ENCODE data around the gene SPATA3. TPM values are rescaled to one million over a fixed set of nuclear protein-coding genes. Genes with fewer than 3 reads are reported as not detected.
"Not testable (repeated sequence)": the region's sequence is repeated elsewhere in the genome, so short reads cannot be mapped to it uniquely, and the experiment has no call there.

The SPATA3 gene
- total RNA-seq, 2 experiments from 2014 or later: 1.1 to 1.3 TPM

DNA sequence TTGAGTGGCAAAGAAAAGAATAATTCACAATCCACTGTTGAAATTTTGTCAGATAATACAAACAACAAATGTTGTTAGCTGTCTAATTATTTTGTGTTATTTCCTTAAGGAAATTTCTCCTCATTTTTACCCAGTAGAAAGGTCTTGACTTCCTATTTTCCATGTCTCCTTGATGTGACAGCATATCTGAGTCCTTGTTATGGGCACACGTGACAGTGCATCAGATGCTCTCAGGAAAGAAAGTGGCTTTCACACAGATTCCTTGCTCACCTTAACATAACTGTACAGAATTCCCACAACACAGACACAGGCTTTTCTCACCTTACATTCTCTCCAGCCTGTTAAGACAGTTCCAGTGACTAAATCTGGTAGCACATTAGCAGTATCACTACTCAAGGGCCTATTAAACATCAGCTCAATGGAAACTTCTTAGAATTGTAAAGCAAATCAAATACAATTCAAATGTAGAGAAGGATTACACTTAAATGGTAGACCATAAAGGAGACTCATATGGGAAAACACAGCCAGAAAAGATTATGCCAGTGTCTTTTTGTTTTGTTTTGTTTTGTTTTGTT lies 40.7 kb upstream of the SPATA3 start:
- peak overlapping the region; percentile 21 for H3K27ac Mint-ChIP-seq
- CTCF ChIA-PET: interaction anchor here (1.2 to 1.6 kb wide), 3 partner anchors 32 to 131 kb away, joined by 3 to 9 read pairs (median 3); no protein-coding TSS in a partner anchor
- H3K27me3 Mint-ChIP-seq: peaks cover 34% of the 10 kb centered on the region
- DNase-seq (no peak), ATAC-seq (peak; percentile 28)
- no peaks in the 10 kb centered on the region for H3K9me3 Mint-ChIP-seq (ENCODE audit: low read depth)
- H3K4me3 Mint-ChIP-seq: no peak overlapping the region
- peaks cover 58% of the 10 kb centered on the region for H3K4me1 Mint-ChIP-seq
- H3K36me3 Mint-ChIP-seq (ENCODE audit: low read depth): peaks cover 5% of the 10 kb centered on the region
- POLR2A ChIA-PET: interaction anchor here (1.5 kb wide), 1 partner anchor 29 kb away, joined by 3 read pairs; no protein-coding TSS in a partner anchor
- intact Hi-C loops (cut with DNase I, micrococcal nuclease): loop anchor here (2.0 to 10.0 kb wide), 3 partner anchors 30 to 510 kb away; no protein-coding TSS in a partner anchor

DNA sequence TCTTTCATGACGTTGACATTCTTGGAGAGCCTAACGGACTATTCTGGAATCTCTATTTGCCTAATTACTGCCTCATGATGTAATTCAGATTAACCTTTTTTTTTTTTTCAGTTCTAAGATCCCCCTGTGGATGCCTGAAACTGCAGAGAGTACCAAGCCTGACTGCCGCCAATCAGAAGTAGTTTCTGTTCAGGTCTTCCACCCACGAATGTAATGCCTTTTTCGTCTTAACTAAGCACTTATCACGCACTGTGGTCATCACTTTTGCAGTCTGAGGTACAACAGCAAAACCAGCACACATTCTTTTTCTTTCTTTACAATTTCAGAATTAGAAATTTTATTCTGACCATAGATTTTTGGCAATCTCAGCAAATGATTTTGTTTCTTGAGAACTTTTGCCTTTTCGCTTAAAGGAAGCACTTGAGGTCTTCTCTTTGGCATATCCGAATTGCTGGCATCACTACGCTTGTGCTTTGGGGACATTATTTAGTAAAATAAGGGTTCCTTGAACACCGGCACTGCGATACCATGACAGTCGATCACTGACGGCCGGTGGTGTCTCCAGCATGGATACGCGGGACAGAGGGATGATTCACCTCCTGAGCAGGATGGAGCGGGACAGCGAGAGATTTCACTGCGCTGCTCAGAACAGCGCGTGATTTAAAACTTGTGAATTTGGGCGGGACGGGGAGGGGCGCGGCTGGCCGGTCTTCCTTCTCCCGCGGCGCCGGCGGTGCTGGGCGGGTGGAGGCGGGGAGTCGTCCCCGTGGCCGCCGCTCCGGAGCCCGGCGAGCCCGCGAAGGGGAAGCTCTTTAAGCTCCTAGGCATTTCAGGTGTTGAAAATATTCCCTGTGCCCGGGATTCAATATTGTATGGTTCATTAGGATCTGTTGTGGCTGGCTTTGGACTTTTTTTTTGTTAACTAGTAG lies 38.8 kb upstream of the SPATA3 start:
- POLR2A ChIA-PET: interaction anchor here (0.7 kb wide), 1 partner anchor 54 kb away, joined by 3 read pairs; no protein-coding TSS in a partner anchor
- Mint-ChIP-seq H3K36me3 (ENCODE audit: low read depth) (peaks cover 5% of the 10 kb centered on the region), H3K4me1 (peaks cover 49% of the 10 kb centered on the region), H3K27me3 (peaks cover 47% of the 10 kb centered on the region), H3K9me3 (ENCODE audit: low read depth) (no peaks in the 10 kb centered on the region), H3K27ac (peak overlapping the region; percentile 95), H3K4me3 (peak overlapping the region; percentile 79)
- CTCF ChIA-PET: interaction anchor here (0.6 to 1.3 kb wide), 5 partner anchors 15 to 252 kb away, joined by 3 to 5 read pairs (median 3); no protein-coding TSS in a partner anchor
- intact Hi-C loops (cut with DNase I, micrococcal nuclease): loop anchor here (1.0 to 10.0 kb wide), 7 partner anchors 13 to 512 kb away; partner anchors contain the start of gene GPR55 (in 1 of the 2)
- ATAC-seq (peak; percentile 81), DNase-seq (peak; percentile 64)

DNA sequence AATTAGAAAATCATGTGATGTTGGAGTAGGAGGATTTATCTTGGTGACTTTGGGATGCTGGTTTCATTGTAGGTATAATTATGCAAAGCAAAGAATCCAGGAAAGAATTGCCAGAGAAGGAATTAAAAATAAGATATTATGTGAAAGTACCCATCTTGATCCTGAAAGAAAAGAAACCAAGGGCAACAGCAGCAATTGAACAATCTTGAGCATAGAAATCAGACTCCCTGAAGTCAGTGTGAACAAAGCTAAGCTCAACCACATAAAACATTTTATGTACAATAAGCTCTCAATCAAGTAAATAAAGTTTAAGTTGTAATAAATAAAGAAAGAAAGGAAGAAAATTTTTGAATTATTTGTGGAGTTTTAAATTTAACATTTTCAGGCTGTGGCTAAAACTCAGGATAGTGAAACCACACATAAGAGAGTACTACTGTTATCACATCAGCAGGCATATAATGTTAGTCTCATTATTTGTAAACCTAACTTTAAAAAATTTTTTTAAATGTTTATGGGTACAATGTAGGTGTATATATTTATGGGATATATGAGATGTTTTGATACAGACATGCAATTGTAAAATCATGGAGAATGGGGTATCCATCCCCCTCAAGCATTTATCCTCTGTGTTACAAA lies 38.0 kb upstream of the SPATA3 start:
- POLR2A ChIA-PET: interaction anchor here (0.7 kb wide), 1 partner anchor 55 kb away, joined by 3 read pairs; no protein-coding TSS in a partner anchor
- ATAC-seq (no peak), DNase-seq (no peak)
- Mint-ChIP-seq H3K9me3 (ENCODE audit: low read depth) (no peaks in the 10 kb centered on the region), H3K4me1 (peaks cover 46% of the 10 kb centered on the region), H3K4me3 (peak overlapping the region; percentile 79), H3K27me3 (peaks cover 50% of the 10 kb centered on the region), H3K36me3 (ENCODE audit: low read depth) (peaks cover 4% of the 10 kb centered on the region), H3K27ac (peak overlapping the region; percentile 87)
- CTCF ChIA-PET: interaction anchor here (0.6 to 1.3 kb wide), 7 partner anchors 12 to 253 kb away, joined by 3 to 5 read pairs (median 3); no protein-coding TSS in a partner anchor
- intact Hi-C loops (cut with DNase I, micrococcal nuclease): loop anchor here (1.0 to 10.0 kb wide), 6 partner anchors 14 to 513 kb away; partner anchors contain the start of gene GPR55 (in 1 of the 2)

DNA sequence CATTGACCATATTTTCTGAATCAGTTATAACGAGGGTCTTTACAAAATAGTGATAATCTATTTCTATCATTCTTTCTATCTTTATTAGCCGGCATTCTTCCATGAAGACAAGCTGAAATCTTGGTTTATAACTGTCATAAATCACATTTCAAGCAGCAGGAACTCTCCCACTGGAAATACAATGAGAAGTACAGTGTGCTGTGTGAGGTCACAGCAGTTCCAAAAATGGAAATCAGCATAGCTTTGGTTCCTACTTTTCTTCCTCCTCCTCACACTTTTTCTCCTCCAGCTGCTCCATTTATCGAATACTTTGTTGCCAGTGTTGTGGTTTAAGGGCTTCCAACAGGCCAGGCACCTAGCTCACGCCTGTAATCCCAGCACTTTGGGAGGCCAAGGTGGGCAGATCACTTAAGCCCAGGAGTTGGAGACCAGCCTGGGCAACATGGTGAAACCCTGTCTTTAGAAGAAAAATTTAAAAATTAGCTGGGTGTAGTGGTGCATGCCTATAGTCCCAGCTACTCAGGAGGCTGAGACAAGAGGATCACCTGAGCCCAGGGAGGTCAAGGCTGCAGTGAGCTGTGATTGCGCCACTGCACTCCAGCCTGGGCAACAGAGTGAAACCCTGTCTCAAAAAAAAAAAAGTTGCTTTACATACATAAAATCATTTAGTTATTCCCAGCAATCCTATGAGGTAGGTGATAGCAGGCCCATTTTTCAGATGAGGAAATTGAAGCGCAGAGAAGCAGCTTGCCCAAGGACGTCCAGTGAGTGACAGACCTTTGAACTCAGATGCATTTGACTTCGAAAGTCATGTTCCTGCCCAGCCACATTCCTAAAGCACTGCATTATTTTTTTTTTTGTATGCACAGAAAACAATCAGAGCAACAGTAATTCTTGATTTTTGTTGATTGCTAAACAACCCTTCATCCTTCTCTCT lies 36.8 kb upstream of the SPATA3 start:
- H3K27me3 Mint-ChIP-seq: peaks cover 50% of the 10 kb centered on the region
- intact Hi-C loops (cut with DNase I, micrococcal nuclease): loop anchor here (5.0 to 10.0 kb wide), 2 partner anchors 37 to 514 kb away; no protein-coding TSS in a partner anchor
- H3K36me3 Mint-ChIP-seq (ENCODE audit: low read depth): no peaks in the 10 kb centered on the region
- ATAC-seq (no peak), DNase-seq (no peak)
- ChIA-PET CTCF (interaction anchor here (0.6 to 1.3 kb wide), 3 partner anchors 13 to 112 kb away, joined by 3 read pairs; no protein-coding TSS in a partner anchor), POLR2A (interaction anchor here (0.6 kb wide), 1 partner anchor 19 kb away, joined by 4 read pairs; no protein-coding TSS in a partner anchor)
- peak overlapping the region; percentile 1 for H3K4me3 Mint-ChIP-seq
- peaks cover 36% of the 10 kb centered on the region for H3K4me1 Mint-ChIP-seq
- H3K27ac Mint-ChIP-seq: peak overlapping the region; percentile 11
- no peaks in the 10 kb centered on the region for H3K9me3 Mint-ChIP-seq (ENCODE audit: low read depth)

DNA sequence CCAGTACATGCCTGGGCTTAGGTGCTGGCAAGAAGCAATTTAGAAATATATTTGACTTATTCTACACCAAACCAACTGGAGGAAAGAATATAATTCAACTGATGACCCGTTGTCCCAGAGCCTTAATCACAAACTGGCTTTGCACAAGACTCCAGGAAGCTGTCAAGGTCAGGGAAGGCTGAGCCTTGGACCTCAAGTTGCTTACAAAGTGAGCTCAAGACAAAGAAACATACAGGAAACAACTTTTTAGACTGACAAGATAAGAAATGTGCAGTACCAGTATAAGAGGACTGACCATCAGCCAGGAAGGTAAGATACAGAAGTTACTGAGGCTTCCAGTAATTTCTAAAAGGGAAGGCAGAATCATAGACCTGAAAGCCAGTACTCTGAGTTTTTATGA lies 35.9 kb upstream of the SPATA3 start:
- H3K27me3 Mint-ChIP-seq: peaks cover 48% of the 10 kb centered on the region
- POLR2A ChIA-PET: no interaction called here

DNA sequence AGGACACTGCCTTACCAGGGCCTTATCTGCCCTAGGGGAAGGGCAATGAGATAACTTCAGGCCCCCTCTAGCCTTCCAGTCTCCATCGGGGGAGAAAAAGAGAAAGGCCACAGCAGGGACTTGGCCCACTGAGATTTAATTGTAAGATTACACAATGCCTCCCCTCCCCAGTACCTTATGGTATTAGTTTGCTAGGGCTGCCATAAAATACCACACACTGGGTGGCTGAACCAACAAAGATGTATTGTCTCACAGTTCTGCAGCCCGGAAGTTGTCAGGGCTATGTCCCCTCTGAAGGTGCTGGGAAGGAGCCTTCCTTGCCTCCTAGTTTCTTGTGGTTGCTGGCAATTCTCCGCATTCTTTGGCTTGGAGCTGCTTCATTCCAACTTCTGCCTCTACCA lies 34.8 kb upstream of the SPATA3 start:
- no peak for ATAC-seq
- CTCF ChIA-PET: interaction anchor here (1.0 kb wide), 1 partner anchor 137 kb away, joined by 3 read pairs; no protein-coding TSS in a partner anchor
- H3K4me1 Mint-ChIP-seq: peaks cover 23% of the 10 kb centered on the region

More for the DNA sequence above, 35.9 kb upstream of the SPATA3 start:
- peaks cover 28% of the 10 kb centered on the region for H3K4me1 Mint-ChIP-seq
- intact Hi-C loops (cut with DNase I, micrococcal nuclease): no loop called here
- CTCF ChIA-PET: interaction anchor here (1.0 to 1.3 kb wide), 2 partner anchors 47 to 136 kb away, joined by 3 read pairs; no protein-coding TSS in a partner anchor
- no peak overlapping the region for H3K4me3 Mint-ChIP-seq
- H3K9me3 Mint-ChIP-seq (ENCODE audit: low read depth): no peaks in the 10 kb centered on the region
- H3K27ac Mint-ChIP-seq: no peak overlapping the region
- ATAC-seq: no peak
- H3K36me3 Mint-ChIP-seq (ENCODE audit: low read depth): no peaks in the 10 kb centered on the region
- no peak for DNase-seq

DNA sequence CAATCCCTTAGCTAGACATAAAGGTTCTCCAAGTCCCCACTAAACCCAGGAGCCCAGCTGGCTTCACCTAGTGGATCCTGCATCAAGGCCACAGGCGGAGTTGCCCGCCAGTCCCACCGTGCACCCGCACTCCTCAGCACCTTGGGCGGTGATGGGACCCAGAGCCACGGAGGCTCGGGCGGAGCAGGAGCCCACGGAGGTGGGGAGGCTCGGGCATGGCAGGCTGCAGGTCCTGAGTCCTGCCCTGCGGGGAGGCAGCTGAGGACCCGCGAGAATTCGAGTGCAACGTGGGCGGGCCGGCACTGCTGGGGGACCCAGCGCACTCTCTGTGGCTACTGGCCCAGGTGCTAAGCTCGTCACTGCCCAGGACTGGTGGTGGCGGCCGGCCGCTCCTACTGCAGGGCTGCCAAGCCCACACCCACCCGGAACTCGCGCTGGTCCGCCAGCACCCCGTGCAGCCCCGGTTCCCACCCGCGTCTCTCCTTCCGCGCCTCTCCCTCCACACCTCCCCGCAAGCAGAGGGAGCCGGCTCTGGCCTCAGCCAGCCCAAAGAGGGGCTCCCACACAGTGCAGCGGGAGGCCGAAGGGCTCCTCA lies 31.7 kb upstream of the SPATA3 start:
- no peak overlapping the region for H3K27ac Mint-ChIP-seq
- POLR2A ChIA-PET: no interaction called here
- ATAC-seq (no peak), DNase-seq (no peak)
- H3K9me3 Mint-ChIP-seq (ENCODE audit: low read depth): no peaks in the 10 kb centered on the region
- H3K27me3 Mint-ChIP-seq: peaks cover 27% of the 10 kb centered on the region
- no peak overlapping the region for H3K4me3 Mint-ChIP-seq
- CTCF ChIA-PET: interaction anchor here (1.4 kb wide), 1 partner anchor 140 kb away, joined by 8 read pairs; no protein-coding TSS in a partner anchor
- peaks cover 6% of the 10 kb centered on the region for H3K4me1 Mint-ChIP-seq
- intact Hi-C loops (cut with DNase I, micrococcal nuclease): no loop called here
- no peaks in the 10 kb centered on the region for H3K36me3 Mint-ChIP-seq (ENCODE audit: low read depth)

More for the DNA sequence above, 34.8 kb upstream of the SPATA3 start:
- no peaks in the 10 kb centered on the region for H3K9me3 Mint-ChIP-seq (ENCODE audit: low read depth)
- H3K4me3 Mint-ChIP-seq: no peak overlapping the region
- POLR2A ChIA-PET: no interaction called here
- H3K27me3 Mint-ChIP-seq: peaks cover 45% of the 10 kb centered on the region
- H3K36me3 Mint-ChIP-seq (ENCODE audit: low read depth): no peaks in the 10 kb centered on the region
- no peak overlapping the region for H3K27ac Mint-ChIP-seq
- DNase-seq: no peak
- intact Hi-C loops (cut with DNase I, micrococcal nuclease): no loop called here

DNA sequence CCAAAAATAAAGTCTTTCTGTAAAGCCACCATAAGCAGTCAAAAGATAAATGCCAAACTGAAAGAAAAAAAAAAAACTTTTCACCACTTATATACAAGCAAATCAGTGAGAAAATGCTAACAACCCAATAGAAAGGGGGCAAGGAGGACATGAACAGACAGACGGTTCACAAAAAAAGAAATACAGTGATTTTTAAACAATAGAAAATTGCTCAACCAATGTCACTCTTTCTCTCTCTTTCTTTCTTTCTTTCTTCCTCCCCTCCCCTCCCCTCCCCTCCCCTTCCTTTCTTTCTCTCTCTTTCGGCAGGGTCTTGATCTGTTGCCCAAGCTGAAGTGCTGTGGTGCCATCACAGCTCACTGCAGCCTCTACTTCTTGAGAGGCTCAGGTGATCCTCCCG lies 28.8 kb upstream of the SPATA3 start:
- no peak for DNase-seq

DNA sequence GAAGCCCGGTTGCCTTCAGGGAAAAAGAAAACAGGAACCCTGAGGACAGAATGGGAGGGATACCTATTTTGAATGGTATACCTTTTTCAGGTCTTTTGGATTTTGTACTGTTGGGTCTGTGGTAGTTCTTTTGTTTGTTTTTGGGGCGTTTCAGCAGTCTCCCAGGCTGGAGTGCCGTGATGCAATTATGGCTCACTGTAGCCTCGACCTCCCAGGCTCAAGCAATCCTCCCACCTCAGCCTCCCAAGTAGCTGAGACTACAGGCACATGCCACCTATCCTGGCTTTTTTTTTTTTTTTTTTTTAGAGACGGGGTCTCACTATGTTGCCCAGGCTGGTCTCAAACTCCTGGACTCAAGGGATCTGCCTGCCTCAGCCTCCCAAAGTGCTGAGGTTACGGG lies 27.6 kb upstream of the SPATA3 start:
- H3K36me3 Mint-ChIP-seq (ENCODE audit: low read depth); POLR2A ChIA-PET; H3K4me3 Mint-ChIP-seq; DNase-seq; H3K9me3 Mint-ChIP-seq (ENCODE audit: low read depth); intact Hi-C loops (cut with DNase I, micrococcal nuclease); ATAC-seq; H3K27ac Mint-ChIP-seq; H3K27me3 Mint-ChIP-seq: not testable (repeated sequence)
- H3K4me1 Mint-ChIP-seq: peaks cover 19% of the 10 kb centered on the region
- CTCF ChIA-PET: interaction anchor here (1.4 to 2.0 kb wide), 3 partner anchors 16 to 56 kb away, joined by 4 to 7 read pairs (median 6); no protein-coding TSS in a partner anchor

More for the DNA sequence above, 28.8 kb upstream of the SPATA3 start:
- H3K9me3 Mint-ChIP-seq (ENCODE audit: low read depth): no peaks in the 10 kb centered on the region
- H3K36me3 Mint-ChIP-seq (ENCODE audit: low read depth): no peaks in the 10 kb centered on the region
- peaks cover 14% of the 10 kb centered on the region for H3K4me1 Mint-ChIP-seq
- peaks cover 8% of the 10 kb centered on the region for H3K27me3 Mint-ChIP-seq
- H3K27ac Mint-ChIP-seq: no peak overlapping the region
- POLR2A ChIA-PET: interaction anchor here (0.5 to 0.6 kb wide), 2 partner anchors 16 to 96 kb away, joined by 4 to 5 read pairs; no protein-coding TSS in a partner anchor
- H3K4me3 Mint-ChIP-seq: no peak overlapping the region
- intact Hi-C loops (cut with DNase I, micrococcal nuclease): no loop called here
- CTCF ChIA-PET: interaction anchor here (1.7 to 2.0 kb wide), 2 partner anchors 17 to 20 kb away, joined by 6 to 7 read pairs; no protein-coding TSS in a partner anchor
- no peak for ATAC-seq

All from activated CD4-positive, alpha-beta T cell treated with anti-CD3 and anti-CD28 coated beads for 36 hours (primary cell).